ENCODE measurements around the gene DCAF8L2.
"Not testable (repeated sequence)": the region's sequence is repeated elsewhere in the genome, so short reads cannot be mapped to it uniquely, and the experiment has no call there.

DCAF8L2 gene

GRCh38 chrX:27590044-27590443, at the start of gene DCAF8L2:
Gene DCAF8L2, plus strand, starts transcription at chrX:27590344. Its CDS starts 156,552 bp downstream, at chrX:27746896.
- no peak for DNase-seq (ENCODE audit: low read depth in 2 of 2)

GRCh38 chrX:27541161-27541560, 49.0 kb upstream of the DCAF8L2 start:
- not testable (repeated sequence) for DNase-seq (ENCODE audit: low read depth in 2 of 2)

- no peak for DNase-seq (ENCODE audit: low read depth in 2 of 2)
Observed at GRCh38 chrX:27548624-27549023, 41.5 kb upstream of the DCAF8L2 start.

- no peak for DNase-seq (ENCODE audit: low read depth in 2 of 2)
Observed at GRCh38 chrX:27549688-27550087, 40.5 kb upstream of the DCAF8L2 start.

GRCh38 chrX:27555514-27555913, 34.6 kb upstream of the DCAF8L2 start:
- DNase-seq (ENCODE audit: low read depth in 2 of 2): no peak

GRCh38 chrX:27565992-27566391, 24.2 kb upstream of the DCAF8L2 start:
- DNase-seq (ENCODE audit: low read depth in 2 of 2): no peak

GRCh38 chrX:27571164-27571563, 19.0 kb upstream of the DCAF8L2 start:
- no peak for DNase-seq (ENCODE audit: low read depth in 2 of 2)

GRCh38 chrX:27575565-27575964, 14.6 kb upstream of the DCAF8L2 start:
- DNase-seq (ENCODE audit: low read depth in 2 of 2): no peak

- no peak for DNase-seq (ENCODE audit: low read depth in 2 of 2)
Observed at GRCh38 chrX:27583976-27584375, 6.2 kb upstream of the DCAF8L2 start.

- no peak for DNase-seq (ENCODE audit: low read depth in 2 of 2)
Observed at GRCh38 chrX:27591938-27592337, 1.8 kb downstream of the DCAF8L2 start.

- DNase-seq (ENCODE audit: low read depth in 2 of 2): no peak
Observed at GRCh38 chrX:27597508-27597907, 7.4 kb downstream of the DCAF8L2 start.

- DNase-seq (ENCODE audit: low read depth in 2 of 2): no peak
Observed at GRCh38 chrX:27598312-27598711, 8.2 kb downstream of the DCAF8L2 start.

- no peak for DNase-seq (ENCODE audit: low read depth in 2 of 2)
Observed at GRCh38 chrX:27599928-27600327, 9.8 kb downstream of the DCAF8L2 start.

- DNase-seq (ENCODE audit: low read depth in 2 of 2): no peak
Observed at GRCh38 chrX:27600686-27601085, 10.5 kb downstream of the DCAF8L2 start.

GRCh38 chrX:27608671-27609070, 18.5 kb downstream of the DCAF8L2 start:
- DNase-seq (ENCODE audit: low read depth in 2 of 2): no peak

- no peak for DNase-seq (ENCODE audit: low read depth in 2 of 2)
Observed at GRCh38 chrX:27619459-27619858, 29.3 kb downstream of the DCAF8L2 start.

GRCh38 chrX:27619975-27620374, 29.8 kb downstream of the DCAF8L2 start:
- DNase-seq (ENCODE audit: low read depth in 2 of 2): no peak

- DNase-seq (ENCODE audit: low read depth in 2 of 2): no peak
Observed at GRCh38 chrX:27622883-27623282, 32.7 kb downstream of the DCAF8L2 start.

GRCh38 chrX:27626066-27626465, 35.9 kb downstream of the DCAF8L2 start:
- no peak for DNase-seq (ENCODE audit: low read depth in 2 of 2)

- DNase-seq (ENCODE audit: low read depth in 2 of 2): no peak
Observed at GRCh38 chrX:27633328-27633727, 43.2 kb downstream of the DCAF8L2 start.

GRCh38 chrX:27656581-27656980, 66.4 kb downstream of the DCAF8L2 start:
- DNase-seq (ENCODE audit: low read depth in 2 of 2): no peak

GRCh38 chrX:27660878-27661277, 70.7 kb downstream of the DCAF8L2 start:
- DNase-seq (ENCODE audit: low read depth in 2 of 2): no peak

- no peak for DNase-seq (ENCODE audit: low read depth in 2 of 2)
Observed at GRCh38 chrX:27671234-27671633, 81.1 kb downstream of the DCAF8L2 start.

GRCh38 chrX:27674491-27674890, 84.3 kb downstream of the DCAF8L2 start:
- DNase-seq (ENCODE audit: low read depth in 2 of 2): no peak

- DNase-seq (ENCODE audit: low read depth in 2 of 2): no peak
Observed at GRCh38 chrX:27675493-27675892, 85.3 kb downstream of the DCAF8L2 start.

Data from stimulated activated CD8-positive, alpha-beta memory T cell treated with anti-CD3 and anti-CD28 coated beads, Interleukin-2, amount 100 ng/mL, for 1 hour (primary cell).